ENCODE measurements around the gene OTOP3. TPM values are rescaled to one million over a fixed set of nuclear protein-coding genes. Genes with fewer than 3 reads are reported as not detected.
"Not testable (repeated sequence)": the region's sequence is repeated elsewhere in the genome, so short reads cannot be mapped to it uniquely, and the experiment has no call there.

OTOP3 gene
- total RNA-seq, 1 donor from 2014 or later, result 0.57 TPM

GRCh38 chr17:74901353-74902135, 34.2 kb upstream of the OTOP3 start:
- no peaks in the 10 kb centered on the region for H3K4me1 Mint-ChIP-seq (ENCODE audit: low read depth)
- H3K27ac Mint-ChIP-seq, result no peak overlapping the region
- no peak for DNase-seq (ENCODE audit: low spot score, unreplicated experiment)
- H3K36me3 Mint-ChIP-seq (ENCODE audit: insufficient read depth), result no peaks in the 10 kb centered on the region
- peaks cover 40% of the 10 kb centered on the region for H3K27me3 Mint-ChIP-seq
- no peak overlapping the region for H3K4me3 Mint-ChIP-seq (ENCODE audit: low read depth)
- TF ChIP-seq CTCF (IDR thresholded peaks at IDR 0.05; ENCODE audit: unreplicated experiment), result no peak
- H3K9me3 Mint-ChIP-seq (ENCODE audit: low read depth), result no peaks in the 10 kb centered on the region

- peaks cover 2% of the 10 kb centered on the region for H3K4me1 Mint-ChIP-seq (ENCODE audit: low read depth)
- no peak for TF ChIP-seq CTCF (IDR thresholded peaks at IDR 0.05; ENCODE audit: unreplicated experiment)
- no peaks in the 10 kb centered on the region for H3K36me3 Mint-ChIP-seq (ENCODE audit: insufficient read depth)
- DNase-seq (ENCODE audit: low spot score, unreplicated experiment), result no peak
- peaks cover 33% of the 10 kb centered on the region for H3K27me3 Mint-ChIP-seq
- no peak overlapping the region for H3K27ac Mint-ChIP-seq
- no peaks in the 10 kb centered on the region for H3K9me3 Mint-ChIP-seq (ENCODE audit: low read depth)
- no peak overlapping the region for H3K4me3 Mint-ChIP-seq (ENCODE audit: low read depth)
Observed at GRCh38 chr17:74903034-74903433, 32.7 kb upstream of the OTOP3 start.

- H3K4me1 Mint-ChIP-seq (ENCODE audit: low read depth), result peaks cover 8% of the 10 kb centered on the region
- no peaks in the 10 kb centered on the region for H3K9me3 Mint-ChIP-seq (ENCODE audit: low read depth)
- no peaks in the 10 kb centered on the region for H3K36me3 Mint-ChIP-seq (ENCODE audit: insufficient read depth)
- H3K4me3 Mint-ChIP-seq (ENCODE audit: low read depth), result no peak overlapping the region
- peaks cover 30% of the 10 kb centered on the region for H3K27me3 Mint-ChIP-seq
- DNase-seq (ENCODE audit: low spot score, unreplicated experiment), result no peak
- no peak overlapping the region for H3K27ac Mint-ChIP-seq
- TF ChIP-seq CTCF (IDR thresholded peaks at IDR 0.05; ENCODE audit: unreplicated experiment), result no peak
Observed at GRCh38 chr17:74903671-74904070, 32.0 kb upstream of the OTOP3 start.

- no peak for DNase-seq (ENCODE audit: low spot score, unreplicated experiment)
- Mint-ChIP-seq H3K36me3 (ENCODE audit: insufficient read depth) (no peaks in the 10 kb centered on the region), H3K9me3 (ENCODE audit: low read depth) (no peaks in the 10 kb centered on the region), H3K27ac (no peak overlapping the region), H3K4me1 (ENCODE audit: low read depth) (peaks cover 8% of the 10 kb centered on the region), H3K4me3 (ENCODE audit: low read depth) (no peak overlapping the region), H3K27me3 (peaks cover 32% of the 10 kb centered on the region)
- no peak for TF ChIP-seq CTCF (IDR thresholded peaks at IDR 0.05; ENCODE audit: unreplicated experiment)
Observed at GRCh38 chr17:74904687-74905409, 30.9 kb upstream of the OTOP3 start.

- not testable (repeated sequence) for H3K27ac Mint-ChIP-seq; H3K4me1 Mint-ChIP-seq (ENCODE audit: low read depth); H3K4me3 Mint-ChIP-seq (ENCODE audit: low read depth); DNase-seq (ENCODE audit: low spot score, unreplicated experiment); H3K9me3 Mint-ChIP-seq (ENCODE audit: low read depth); H3K36me3 Mint-ChIP-seq (ENCODE audit: insufficient read depth)
- H3K27me3 Mint-ChIP-seq, result peaks cover 29% of the 10 kb centered on the region
Observed at GRCh38 chr17:74906214-74906793, 29.4 kb upstream of the OTOP3 start.
